NB4 (cell line): ENCODE results near the gene ASPG.

ENCODE experiments used
- POLR2A ChIP-seq: IDR thresholded peaks from 2 replicates; pipeline ENCODE4 v1.6.1; 2011; ENCODE audit warnings: mild to moderate bottlenecking; ENCODE audit not compliant: insufficient read length; ENCODE audit errors: extremely low read depth
- TF ChIP-seq, protein P1 (sequence below): IDR thresholded peaks from one replicate; pipeline ENCODE4 v1.5.1; 2012; ENCODE audit warnings: low read depth, low read length
- TF ChIP-seq, protein P2 (sequence below): IDR thresholded peaks from 2 replicates; pipeline ENCODE4 v1.6.1; 2011; ENCODE audit warnings: low read depth, low read length

DNA sequence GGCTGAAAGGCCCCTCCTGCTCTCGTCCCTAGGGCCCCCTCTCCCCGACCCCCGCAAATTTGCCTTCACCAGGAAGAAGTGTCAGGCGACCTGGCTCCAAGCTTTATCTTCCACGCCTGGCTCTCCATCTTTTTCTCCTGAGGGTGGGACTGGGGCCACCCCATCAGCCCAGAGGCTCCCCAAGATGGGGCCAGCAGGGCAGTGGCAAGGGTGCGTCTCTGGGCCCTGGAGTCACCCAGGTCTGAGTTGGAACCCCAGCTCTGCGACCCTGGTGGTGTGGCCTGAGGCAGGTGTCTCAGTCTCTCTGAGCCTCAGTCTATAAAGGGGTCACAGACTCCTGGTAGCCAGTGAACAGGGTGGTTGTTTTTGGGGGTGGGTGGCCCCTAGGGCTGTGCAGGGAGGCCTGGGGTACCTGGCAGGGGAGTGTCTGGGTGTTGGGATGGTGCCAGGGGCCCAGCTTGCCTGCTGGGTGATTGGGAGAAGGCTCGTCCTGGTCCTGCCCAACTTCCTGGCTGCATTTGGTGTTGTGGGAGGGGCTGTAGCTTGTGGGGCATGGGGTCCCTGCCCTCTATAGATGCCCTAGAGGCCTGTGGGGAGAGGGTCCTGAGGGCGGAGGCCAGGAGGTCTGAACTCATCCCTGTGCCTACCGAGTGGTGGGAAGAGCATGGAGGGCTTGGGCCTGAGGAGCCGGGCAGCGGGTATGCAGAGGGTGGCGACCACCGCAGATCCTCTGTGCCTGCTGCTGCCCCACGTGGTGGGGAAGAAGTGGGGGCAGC, 60.5 kb downstream of the ASPG start:
- TF ChIP-seq, protein P1, sequence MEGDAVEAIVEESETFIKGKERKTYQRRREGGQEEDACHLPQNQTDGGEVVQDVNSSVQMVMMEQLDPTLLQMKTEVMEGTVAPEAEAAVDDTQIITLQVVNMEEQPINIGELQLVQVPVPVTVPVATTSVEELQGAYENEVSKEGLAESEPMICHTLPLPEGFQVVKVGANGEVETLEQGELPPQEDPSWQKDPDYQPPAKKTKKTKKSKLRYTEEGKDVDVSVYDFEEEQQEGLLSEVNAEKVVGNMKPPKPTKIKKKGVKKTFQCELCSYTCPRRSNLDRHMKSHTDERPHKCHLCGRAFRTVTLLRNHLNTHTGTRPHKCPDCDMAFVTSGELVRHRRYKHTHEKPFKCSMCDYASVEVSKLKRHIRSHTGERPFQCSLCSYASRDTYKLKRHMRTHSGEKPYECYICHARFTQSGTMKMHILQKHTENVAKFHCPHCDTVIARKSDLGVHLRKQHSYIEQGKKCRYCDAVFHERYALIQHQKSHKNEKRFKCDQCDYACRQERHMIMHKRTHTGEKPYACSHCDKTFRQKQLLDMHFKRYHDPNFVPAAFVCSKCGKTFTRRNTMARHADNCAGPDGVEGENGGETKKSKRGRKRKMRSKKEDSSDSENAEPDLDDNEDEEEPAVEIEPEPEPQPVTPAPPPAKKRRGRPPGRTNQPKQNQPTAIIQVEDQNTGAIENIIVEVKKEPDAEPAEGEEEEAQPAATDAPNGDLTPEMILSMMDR, result no peak
- no peak for TF ChIP-seq POLR2A
- TF ChIP-seq, protein P2, sequence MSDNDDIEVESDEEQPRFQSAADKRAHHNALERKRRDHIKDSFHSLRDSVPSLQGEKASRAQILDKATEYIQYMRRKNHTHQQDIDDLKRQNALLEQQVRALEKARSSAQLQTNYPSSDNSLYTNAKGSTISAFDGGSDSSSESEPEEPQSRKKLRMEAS, result no peak
